OCI-LY1 (cell line): ENCODE data around the gene SPATS2L.

Experiments
- H2AFZ ChIP-seq: fragments of 200-600 bp; sonication (generic), shearing (Covaris generic); 2 replicates; pipeline ENCODE4 v1.6.0; 2014; ENCODE audit warnings: antibody characterized with exemption, mild to moderate bottlenecking, low read length
- H3F3A ChIP-seq: fragments of 200-600 bp; sonication (generic), shearing (Covaris generic); 2 replicates; pipeline ENCODE4 v1.6.0; 2014; ENCODE audit warnings: mild to moderate bottlenecking, antibody characterized with exemption, low read length, moderate library complexity; ENCODE audit not compliant: insufficient read depth
- H3K27ac ChIP-seq: fragments of 200-600 bp; sonication (generic); 2 replicates; pipeline ENCODE4 v1.5.1; 2014; ENCODE audit warnings: low read length, mixed run types, mild to moderate bottlenecking, low read depth; ENCODE audit not compliant: poor library complexity, severe bottlenecking
- H3K27me3 ChIP-seq: fragments of 200-600 bp; sonication (generic); 2 replicates; pipeline ENCODE4 v1.6.0; 2014; ENCODE audit warnings: antibody characterized with exemption, mild to moderate bottlenecking, low read length, moderate library complexity; ENCODE audit not compliant: insufficient read depth
- H3K36me3 ChIP-seq: fragments of 200-600 bp; sonication (generic); 2 replicates; pipeline ENCODE4 v1.6.1; 2014; ENCODE audit warnings: mild to moderate bottlenecking, antibody characterized with exemption, low read length, moderate library complexity, mixed read lengths; ENCODE audit not compliant: insufficient read depth
- H3K4me1 ChIP-seq: fragments of 200-600 bp; sonication (generic); 2 replicates; pipeline ENCODE4 v1.5.1; 2014; ENCODE audit warnings: mild to moderate bottlenecking, low read length, moderate library complexity; ENCODE audit not compliant: insufficient read depth, severe bottlenecking
- H3K4me2 ChIP-seq: fragments of 200-600 bp; sonication (generic), shearing (Covaris generic); 2 replicates; pipeline ENCODE4 v1.6.1; 2014; ENCODE audit warnings: low read length
- H3K4me3 ChIP-seq: fragments of 200-600 bp; sonication (generic); 2 replicates; pipeline ENCODE4 v1.5.1; 2014; ENCODE audit warnings: low read length, low read depth, mild to moderate bottlenecking, mixed read lengths; ENCODE audit not compliant: poor library complexity, severe bottlenecking
- H3K79me2 ChIP-seq: fragments of 200-600 bp; shearing (Covaris generic); 2 replicates; pipeline ENCODE4 v1.6.1; 2016; ENCODE audit warnings: mixed run types, low read length, mixed read lengths; ENCODE audit not compliant: insufficient read depth
- H3K9ac ChIP-seq: fragments of 200-600 bp; sonication (generic), shearing (Covaris generic); 2 replicates; pipeline ENCODE4 v1.6.1; 2014; ENCODE audit warnings: mild to moderate bottlenecking, low read length, mixed read lengths
- H3K9me2 ChIP-seq: fragments of 200-600 bp; sonication (generic), shearing (Covaris generic); 2 replicates; pipeline ENCODE4 v1.6.1; 2014; ENCODE audit warnings: low read depth, mild to moderate bottlenecking, low read length, mixed read lengths
- H3K9me3 ChIP-seq: fragments of 200-600 bp; shearing (Covaris generic); 2 replicates; pipeline ENCODE4 v1.6.1; 2014; ENCODE audit warnings: low read length, mixed read lengths
- H4K20me1 ChIP-seq: fragments of 200-600 bp; sonication (generic), shearing (Covaris generic); 2 replicates; pipeline ENCODE4 v1.6.0; 2016; ENCODE audit warnings: mild to moderate bottlenecking, low read length; ENCODE audit not compliant: insufficient read depth
- EZH2 ChIP-seq: fragments of 200-600 bp; sonication (generic), shearing (Covaris generic); IDR thresholded peaks from 2 replicates; pipeline ENCODE4 v1.8.0; 2017; ENCODE audit warnings: borderline replicate concordance, mixed run types, mild to moderate bottlenecking, antibody characterized with exemption, low read length, moderate library complexity, mixed read lengths
- TF ChIP-seq, protein P1 (sequence below): fragments of 200-600 bp; sonication (generic), shearing (Covaris generic); IDR thresholded peaks from 2 replicates; pipeline ENCODE4 v1.5.1; 2017; ENCODE audit warnings: mild to moderate bottlenecking, antibody characterized with exemption, low read length, moderate library complexity, mixed read lengths

The SPATS2L gene

DNA sequence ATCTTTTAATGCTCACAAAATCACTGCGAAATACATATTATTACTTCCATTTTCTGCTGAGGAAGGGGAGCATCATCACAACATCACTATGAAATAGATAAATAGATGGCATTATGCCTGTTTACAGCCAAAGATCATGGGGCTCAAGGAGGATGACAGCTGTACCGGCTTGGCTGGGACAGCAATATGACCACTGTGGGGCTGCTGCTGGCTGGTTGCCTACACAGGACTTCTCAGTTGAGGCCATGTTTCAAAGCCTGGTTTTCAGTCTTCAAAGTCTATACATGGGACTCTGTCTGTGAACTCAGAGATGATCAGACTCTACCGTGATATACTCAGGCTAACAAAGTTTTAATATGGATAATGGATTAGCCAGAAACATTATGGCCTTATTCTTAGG lies 58.7 kb downstream of the SPATS2L start:
- Histone ChIP-seq H3K27me3 (no peaks in the 10 kb centered on the region; the same call in 1 of the 2 replicates), H2AFZ (no peak overlapping the region), H3K4me1 (no peaks in the 10 kb centered on the region), H3K4me2 (no peak overlapping the region), H4K20me1 (no peaks in the 10 kb centered on the region), H3K79me2 (no peaks in the 10 kb centered on the region), H3K27ac (no peak overlapping the region), H3K9me3 (no peaks in the 10 kb centered on the region), H3K9ac (no peak overlapping the region), H3K36me3 (no peaks in the 10 kb centered on the region), H3F3A (no peaks in the 10 kb centered on the region), H3K9me2 (no peaks in the 10 kb centered on the region), H3K4me3 (no peak overlapping the region)
- TF ChIP-seq, protein P1, sequence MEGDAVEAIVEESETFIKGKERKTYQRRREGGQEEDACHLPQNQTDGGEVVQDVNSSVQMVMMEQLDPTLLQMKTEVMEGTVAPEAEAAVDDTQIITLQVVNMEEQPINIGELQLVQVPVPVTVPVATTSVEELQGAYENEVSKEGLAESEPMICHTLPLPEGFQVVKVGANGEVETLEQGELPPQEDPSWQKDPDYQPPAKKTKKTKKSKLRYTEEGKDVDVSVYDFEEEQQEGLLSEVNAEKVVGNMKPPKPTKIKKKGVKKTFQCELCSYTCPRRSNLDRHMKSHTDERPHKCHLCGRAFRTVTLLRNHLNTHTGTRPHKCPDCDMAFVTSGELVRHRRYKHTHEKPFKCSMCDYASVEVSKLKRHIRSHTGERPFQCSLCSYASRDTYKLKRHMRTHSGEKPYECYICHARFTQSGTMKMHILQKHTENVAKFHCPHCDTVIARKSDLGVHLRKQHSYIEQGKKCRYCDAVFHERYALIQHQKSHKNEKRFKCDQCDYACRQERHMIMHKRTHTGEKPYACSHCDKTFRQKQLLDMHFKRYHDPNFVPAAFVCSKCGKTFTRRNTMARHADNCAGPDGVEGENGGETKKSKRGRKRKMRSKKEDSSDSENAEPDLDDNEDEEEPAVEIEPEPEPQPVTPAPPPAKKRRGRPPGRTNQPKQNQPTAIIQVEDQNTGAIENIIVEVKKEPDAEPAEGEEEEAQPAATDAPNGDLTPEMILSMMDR = no peak
- TF ChIP-seq EZH2 = no peak

GRCh38 chr2:200367155-200367554 lies 60.7 kb downstream of the SPATS2L start:
- Histone ChIP-seq H3K4me3 (no peak overlapping the region), H3K9me3 (no peaks in the 10 kb centered on the region), H3K4me2 (no peak overlapping the region), H3K36me3 (no peaks in the 10 kb centered on the region), H3K9me2 (no peaks in the 10 kb centered on the region), H4K20me1 (no peaks in the 10 kb centered on the region), H3F3A (no peaks in the 10 kb centered on the region), H3K27ac (no peak overlapping the region), H3K79me2 (no peaks in the 10 kb centered on the region), H3K27me3 (no peaks in the 10 kb centered on the region; the same call in 1 of the 2 replicates), H3K9ac (no peak overlapping the region), H3K4me1 (no peaks in the 10 kb centered on the region), H2AFZ (no peak overlapping the region)
- no peak for TF ChIP-seq EZH2
- TF ChIP-seq, protein P1 = no peak

- H2AFZ ChIP-seq = no peak overlapping the region
- H3K4me2 ChIP-seq = no peak overlapping the region
- TF ChIP-seq EZH2 = no peak
- TF ChIP-seq, protein P1 = no peak
- no peaks in the 10 kb centered on the region for H3K79me2 ChIP-seq
- no peaks in the 10 kb centered on the region for H3K9me2 ChIP-seq
- H3K4me1 ChIP-seq = peaks cover 18% of the 10 kb centered on the region
- H3K9ac ChIP-seq = no peak overlapping the region
- no peaks in the 10 kb centered on the region for H3K9me3 ChIP-seq
- H3F3A ChIP-seq = no peaks in the 10 kb centered on the region
- H3K27ac ChIP-seq = no peak overlapping the region
- H4K20me1 ChIP-seq = no peaks in the 10 kb centered on the region
- H3K27me3 ChIP-seq = no peaks in the 10 kb centered on the region
- no peaks in the 10 kb centered on the region for H3K36me3 ChIP-seq
- H3K4me3 ChIP-seq = no peak overlapping the region
Observed at GRCh38 chr2:200369886-200370285, 63.4 kb downstream of the SPATS2L start.
